HG03064 (cell line): ENCODE data around the gene GCNT3.
"Not testable (repeated sequence)": the region's sequence is repeated elsewhere in the genome, so short reads cannot be mapped to it uniquely, and the experiment has no call there.

ENCODE experiments used
- ATAC-seq: cut with Tn5 transposase; IDR thresholded peaks from one replicate; pipeline ENCODE4 v1.9.1; 2021; ENCODE audit warnings: low read depth; ENCODE audit not compliant: unreplicated experiment

Gene GCNT3

GRCh38 chr15:59615661-59616060 lies 4.1 kb downstream of the GCNT3 start:
- no peak for ATAC-seq

DNA sequence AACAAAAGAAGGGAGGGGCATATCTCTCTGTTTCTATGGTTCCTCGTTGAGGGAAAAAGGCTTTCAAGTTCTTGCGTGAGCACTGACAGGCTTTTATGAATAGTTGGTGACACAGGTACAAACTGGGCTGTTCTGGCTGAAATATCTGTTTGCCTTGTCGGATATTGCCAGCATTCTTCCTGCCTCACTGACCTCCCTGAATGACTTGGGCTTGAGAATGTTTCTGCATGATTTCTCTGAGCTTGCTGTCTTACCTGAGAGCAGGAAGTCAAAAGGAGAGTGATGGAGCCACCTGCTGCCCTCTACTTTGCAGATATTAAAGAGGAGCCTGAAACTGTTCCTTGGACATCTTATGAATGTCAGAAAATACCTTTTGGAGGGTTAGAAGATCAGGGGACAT lies 4.8 kb downstream of the GCNT3 start:
- ATAC-seq = no peak

DNA sequence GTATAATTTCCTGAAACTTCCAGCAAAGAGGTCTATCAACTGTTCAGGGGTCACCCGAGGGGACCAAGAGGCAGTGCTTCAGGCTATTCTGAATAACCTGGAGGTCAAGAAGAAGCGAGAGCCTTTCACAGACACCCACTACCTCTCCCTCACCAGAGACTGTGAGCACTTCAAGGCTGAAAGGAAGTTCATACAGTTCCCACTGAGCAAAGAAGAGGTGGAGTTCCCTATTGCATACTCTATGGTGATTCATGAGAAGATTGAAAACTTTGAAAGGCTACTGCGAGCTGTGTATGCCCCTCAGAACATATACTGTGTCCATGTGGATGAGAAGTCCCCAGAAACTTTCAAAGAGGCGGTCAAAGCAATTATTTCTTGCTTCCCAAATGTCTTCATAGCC lies 6.8 kb downstream of the GCNT3 start:
- no peak for ATAC-seq

DNA sequence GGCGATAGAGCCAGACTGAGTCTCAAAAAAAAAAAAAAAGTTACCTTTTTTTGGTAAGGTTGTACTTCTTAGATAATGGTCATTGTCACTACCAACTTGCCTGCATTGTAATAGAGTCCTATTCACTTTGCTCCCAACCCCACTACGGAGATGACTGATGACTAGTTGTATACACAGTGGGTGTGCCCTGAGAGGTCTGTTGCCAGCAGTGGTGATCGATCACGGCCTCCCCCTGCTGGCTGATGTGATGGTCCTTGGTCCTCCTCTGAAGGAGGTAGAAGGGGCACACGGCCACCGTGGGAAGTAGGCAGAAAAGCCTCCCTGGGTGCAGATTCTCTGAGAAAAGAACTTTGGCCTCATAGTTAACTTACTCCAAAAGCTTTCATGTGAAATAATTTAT lies 10.7 kb downstream of the GCNT3 start:
- ATAC-seq = no peak

GRCh38 chr15:59632714-59633113 lies 21.1 kb downstream of the GCNT3 start:
- no peak for ATAC-seq

GRCh38 chr15:59636184-59636583 lies 24.6 kb downstream of the GCNT3 start:
- ATAC-seq = no peak

DNA sequence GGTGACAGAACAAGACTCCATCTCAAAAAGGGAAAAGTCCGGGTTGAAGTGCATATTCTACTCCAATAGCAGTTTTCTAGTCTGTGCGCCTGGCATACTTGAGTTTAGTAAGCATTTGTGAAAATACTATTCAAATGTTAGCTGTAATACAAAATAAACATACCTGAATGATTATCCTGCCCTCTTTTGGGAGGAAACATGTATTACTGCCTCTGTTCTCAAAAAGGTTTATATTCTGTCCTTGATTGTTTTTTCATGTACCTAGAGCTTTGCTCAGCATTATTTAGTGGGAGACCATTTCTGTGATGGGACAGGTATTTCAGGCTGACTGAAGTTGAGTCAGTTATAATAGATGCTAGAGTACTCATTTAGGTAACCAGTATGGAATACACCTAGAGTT lies 25.9 kb downstream of the GCNT3 start:
- not testable (repeated sequence) for ATAC-seq

DNA sequence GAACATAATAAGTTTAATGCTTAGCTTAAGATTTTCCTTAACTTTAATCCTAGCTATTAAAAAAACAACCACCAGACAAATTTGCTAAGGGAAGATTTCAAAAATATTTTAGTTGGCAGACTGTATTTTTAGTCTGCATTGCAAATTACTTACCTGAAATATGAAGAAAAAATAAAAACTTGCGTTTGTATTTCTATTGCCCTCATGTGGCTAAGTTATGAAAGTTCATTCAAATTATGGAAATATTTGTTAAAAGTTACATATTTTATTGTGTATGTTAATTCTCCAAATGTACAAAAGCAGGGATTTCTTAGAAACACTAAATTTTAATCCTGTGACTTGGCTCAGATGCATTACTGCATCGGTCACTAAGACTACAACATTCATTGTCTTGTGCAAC lies 30.8 kb downstream of the GCNT3 start:
- no peak for ATAC-seq

DNA sequence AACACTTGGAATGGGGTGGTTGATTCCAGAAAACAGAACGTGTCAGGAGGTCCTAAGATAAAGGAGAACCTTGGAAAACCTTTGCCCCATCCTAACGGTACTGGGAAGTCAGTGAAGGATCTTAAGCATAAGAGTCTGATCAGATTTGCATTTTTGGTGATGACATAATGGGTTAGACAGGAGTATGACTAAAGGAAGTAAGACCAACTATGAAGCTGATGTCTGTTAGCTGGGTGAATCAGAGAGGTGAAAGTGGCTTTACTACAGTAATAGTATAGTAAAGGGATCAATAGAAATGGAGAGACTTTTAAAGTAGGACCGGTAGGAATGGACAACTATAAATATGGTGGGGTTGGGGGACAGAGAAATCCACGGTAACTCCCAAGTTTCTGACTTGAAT lies 33.2 kb downstream of the GCNT3 start:
- no peak for ATAC-seq

DNA sequence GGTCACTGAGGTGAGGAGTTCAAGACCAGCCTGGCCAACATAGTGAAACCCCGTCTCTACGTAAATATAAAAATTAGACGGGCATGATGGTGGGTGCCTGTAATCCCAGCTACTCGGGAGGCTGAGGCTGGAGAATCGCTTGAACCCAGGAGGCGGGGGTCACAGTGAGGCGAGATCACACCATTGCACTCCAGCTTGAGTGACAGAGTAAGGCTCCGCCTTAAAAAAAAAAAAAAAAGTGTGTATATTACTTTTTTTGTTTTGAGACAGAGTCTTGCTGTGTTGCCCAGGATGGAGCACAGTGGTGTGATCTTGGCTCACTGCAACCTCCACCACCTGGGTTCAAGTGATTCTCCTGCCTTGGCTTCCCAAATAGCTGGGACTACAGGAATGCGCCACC lies 34.2 kb downstream of the GCNT3 start:
- not testable (repeated sequence) for ATAC-seq

DNA sequence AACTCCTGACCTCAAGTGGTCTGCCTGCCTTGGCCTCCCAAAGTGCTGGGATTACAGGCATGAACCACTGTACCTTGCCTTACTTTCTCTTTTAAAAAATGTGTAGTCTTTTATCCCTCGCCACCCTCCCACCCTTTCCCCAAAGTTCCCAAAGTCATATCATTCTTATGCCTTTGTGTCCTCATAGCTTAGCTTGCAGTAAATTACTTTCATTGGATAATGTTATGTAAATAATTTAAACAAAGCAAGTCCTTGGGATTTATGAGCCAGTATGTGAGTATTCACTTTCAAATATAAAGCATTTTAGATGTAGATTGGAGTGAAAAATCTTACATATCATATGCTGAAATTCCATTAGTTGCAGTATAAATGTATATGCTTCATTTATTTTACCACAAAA lies 34.7 kb downstream of the GCNT3 start:
- ATAC-seq = no peak

- ATAC-seq = no peak
Observed at GRCh38 chr15:59647085-59647484, 35.5 kb downstream of the GCNT3 start.

DNA sequence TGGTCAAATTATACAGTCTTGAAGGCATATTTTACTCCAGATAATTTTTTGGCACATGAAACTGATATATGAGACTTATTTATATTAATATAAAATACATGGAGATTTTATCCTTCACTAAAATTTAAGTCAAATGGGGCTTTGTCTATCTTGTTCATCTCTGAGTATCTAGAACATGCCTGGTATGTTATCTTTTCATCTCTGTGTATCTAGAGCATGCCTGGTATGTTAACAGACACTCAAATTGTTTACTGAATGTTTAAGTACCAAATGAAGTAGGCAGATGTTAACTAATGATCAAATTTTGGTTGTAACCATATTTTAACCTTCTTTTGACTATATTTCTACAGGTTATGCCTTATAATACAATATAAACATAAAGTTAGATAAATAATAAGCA lies 38.0 kb downstream of the GCNT3 start:
- ATAC-seq = no peak

GRCh38 chr15:59654046-59654445 lies 42.5 kb downstream of the GCNT3 start:
- no peak for ATAC-seq

GRCh38 chr15:59656897-59657634 lies 45.5 kb downstream of the GCNT3 start, which contains the start of gene GTF2A2:
GTF2A2 (minus strand) TSS chr15:59657515; CDS start chr15:59652277, 5,238 bp downstream.
- ATAC-seq = peak; percentile 99

DNA sequence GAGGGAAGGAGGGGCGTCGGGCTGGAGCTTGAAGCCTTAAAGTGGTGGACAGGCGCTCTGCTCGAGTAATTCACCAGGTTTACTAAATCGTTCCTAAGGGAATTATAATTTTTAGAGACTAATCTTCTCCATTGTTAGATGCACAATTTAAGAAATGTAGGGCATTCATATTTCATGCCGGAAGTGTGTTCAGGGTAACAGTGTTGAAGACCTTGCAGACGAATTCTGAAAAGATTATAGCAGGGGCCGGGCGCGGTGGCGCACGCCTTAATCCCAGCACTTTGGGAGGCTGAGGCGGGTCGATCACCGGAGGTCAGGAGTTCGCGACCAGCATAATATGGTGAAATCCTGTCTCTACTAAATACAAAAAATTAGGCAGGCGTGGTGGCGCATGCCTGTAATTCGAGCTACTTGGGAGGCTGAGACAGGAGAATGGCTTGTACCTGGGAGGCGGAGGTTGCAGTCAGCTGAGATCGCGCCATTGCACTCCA lies 46.1 kb downstream of the GCNT3 start:
- ATAC-seq = peak; percentile 21

GRCh38 chr15:59659366-59659765 lies 47.8 kb downstream of the GCNT3 start:
- no peak for ATAC-seq

GRCh38 chr15:59662260-59662659 lies 50.7 kb downstream of the GCNT3 start:
- ATAC-seq = no peak

DNA sequence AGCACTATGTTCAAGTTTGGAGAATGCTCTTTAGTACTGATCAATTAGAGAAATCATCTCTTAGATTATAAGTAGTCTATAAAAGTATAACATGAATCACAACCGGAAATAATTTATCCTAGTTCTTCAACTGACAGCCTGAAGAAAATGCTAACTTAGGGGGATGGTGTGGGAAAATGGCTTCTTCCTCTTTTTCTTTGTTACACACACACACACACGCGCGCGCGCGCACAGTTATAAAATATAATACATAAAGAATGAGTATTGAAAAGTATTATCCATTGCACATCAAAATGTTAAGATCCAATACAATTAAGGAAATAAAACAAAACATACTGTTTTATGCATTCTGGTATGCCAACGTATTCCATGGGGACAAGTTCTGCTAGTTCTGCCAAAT lies 57.0 kb downstream of the GCNT3 start:
- ATAC-seq = no peak
